ENCODE data around the gene MACC1. TPM values are rescaled to one million over a fixed set of nuclear protein-coding genes. Genes with fewer than 3 reads are reported as not detected.

The MACC1 gene
- total RNA-seq, 1 donor from 2014 or later, result 6.9 TPM

- intact Hi-C loops (cut with DNase I), result no loop called here
- no peak for TF ChIP-seq POLR2A (IDR thresholded peaks at IDR 0.05)
- TF ChIP-seq CTCF (IDR thresholded peaks at IDR 0.05), result no peak
- no peak for TF ChIP-seq POLR2AphosphoS5 (IDR thresholded peaks at IDR 0.05; ENCODE audit: insufficient read depth in 1 of 2, low read depth in 1 of 2)
- no peaks in the 10 kb centered on the region for H3K27me3 ChIP-seq
- no peaks in the 10 kb centered on the region for H3K9me3 ChIP-seq
- no peak overlapping the region for H3K27ac ChIP-seq
- no peaks in the 10 kb centered on the region for H3K4me1 ChIP-seq
- H3K36me3 ChIP-seq, result no peaks in the 10 kb centered on the region
- H3K4me3 ChIP-seq, result no peak overlapping the region
- DNase-seq (ENCODE audit: extremely low spot score in 2 of 2), result no peak
Observed at GRCh38 chr7:20206104-20206896, 10.9 kb downstream of the MACC1 start.

GRCh38 chr7:20203316-20203715 lies 13.9 kb downstream of the MACC1 start:
- Histone ChIP-seq H3K9me3 (no peaks in the 10 kb centered on the region), H3K4me3 (no peak overlapping the region), H3K4me1 (no peaks in the 10 kb centered on the region), H3K36me3 (no peaks in the 10 kb centered on the region), H3K27ac (no peak overlapping the region), H3K27me3 (no peaks in the 10 kb centered on the region)
- TF ChIP-seq POLR2A (IDR thresholded peaks at IDR 0.05) (no peak), POLR2AphosphoS5 (IDR thresholded peaks at IDR 0.05; ENCODE audit: insufficient read depth in 1 of 2, low read depth in 1 of 2) (no peak), CTCF (IDR thresholded peaks at IDR 0.05) (no peak)
- DNase-seq (ENCODE audit: extremely low spot score in 2 of 2), result no peak
- intact Hi-C loops (cut with DNase I), result no loop called here

GRCh38 chr7:20201380-20201779 lies 15.8 kb downstream of the MACC1 start:
- Histone ChIP-seq H3K27ac (no peak overlapping the region), H3K36me3 (no peaks in the 10 kb centered on the region), H3K4me3 (no peak overlapping the region), H3K9me3 (no peaks in the 10 kb centered on the region), H3K27me3 (no peaks in the 10 kb centered on the region), H3K4me1 (no peaks in the 10 kb centered on the region)
- no peak for TF ChIP-seq POLR2A (IDR thresholded peaks at IDR 0.05)
- TF ChIP-seq POLR2AphosphoS5 (IDR thresholded peaks at IDR 0.05; ENCODE audit: insufficient read depth in 1 of 2, low read depth in 1 of 2), result no peak
- TF ChIP-seq CTCF (IDR thresholded peaks at IDR 0.05), result no peak
- intact Hi-C loops (cut with DNase I), result no loop called here
- no peak for DNase-seq (ENCODE audit: extremely low spot score in 2 of 2)

GRCh38 chr7:20200971-20201370 lies 16.2 kb downstream of the MACC1 start:
- H3K27ac ChIP-seq, result no peak overlapping the region
- intact Hi-C loops (cut with DNase I), result no loop called here

More at GRCh38 chr7:20200971-20201370, 16.2 kb downstream of the MACC1 start:
- H3K4me1 ChIP-seq, result no peaks in the 10 kb centered on the region
- no peaks in the 10 kb centered on the region for H3K27me3 ChIP-seq
- no peak for DNase-seq (ENCODE audit: extremely low spot score in 2 of 2)
- no peaks in the 10 kb centered on the region for H3K9me3 ChIP-seq
- TF ChIP-seq POLR2A (IDR thresholded peaks at IDR 0.05) (no peak), CTCF (IDR thresholded peaks at IDR 0.05) (no peak), POLR2AphosphoS5 (IDR thresholded peaks at IDR 0.05; ENCODE audit: insufficient read depth in 1 of 2, low read depth in 1 of 2) (no peak)
- H3K4me3 ChIP-seq, result no peak overlapping the region
- H3K36me3 ChIP-seq, result no peaks in the 10 kb centered on the region

Data from vagina (tissue), 2 donors.